HepG2 (cell line): ENCODE data around the gene FAM110A. TPM values are rescaled to one million over a fixed set of nuclear protein-coding genes. Genes with fewer than 3 reads are reported as not detected.

Experiments used
- ATAC-seq: fragments of 200-7000 bp; cut with Tn5 transposase; 3 replicates; pipeline ENCODE4 v1.9.1; 2020; ENCODE audit warnings: mild to moderate bottlenecking, moderate library complexity
- BruUV-seq: library from RNA; stranded (reverse); fragments of 400-500 nt; replicated peaks from 2 replicates; lab custom pipeline; 2021; lab: Mats Ljungman, UMichigan
- CTCF ChIA-PET: fragments of 300-600 bp; formaldehyde crosslinking; extraction: SDS; loops from one replicate; lab custom pipeline; 2021; ENCODE audit warnings: low total read pairs, inconsistent platforms, low intra/inter-chr PET ratio; lab: Yijun Ruan, JAX
- POLR2A ChIA-PET: fragments of 350-600 bp; sonication (Branson Sonifier 250); formaldehyde crosslinking; loops from one replicate; lab custom pipeline; 2020; ENCODE audit warnings: antibody characterized with exemption, inconsistent platforms; lab: Yijun Ruan, JAX
- DNase-seq: peaks from one replicate; pipeline ENCODE4 v3.0.0-alpha.2; 2015; ENCODE audit warnings: low spot score
- FAIRE-seq: peaks from 3 replicates; lab custom pipeline; 2011; peaks lifted over from hg19 to GRCh38; lab: Jason Lieb, UNC
- H2AFZ ChIP-seq: one replicate; pipeline ENCODE4 v1.6.1; 2011; ENCODE audit warnings: low read length, inconsistent platforms
- H3K27ac ChIP-seq: fragments of 300-600 bp; 3 replicates; pipeline ENCODE4 v1.8.0; 2011; ENCODE audit warnings: mixed run types, mild to moderate bottlenecking, mixed read lengths, low read length, inconsistent platforms; ENCODE audit not compliant: insufficient read depth; ENCODE audit errors: extremely low read length
- H3K27me3 ChIP-seq, 2 experiments: fragments of 200-600 bp in 1 of 2; 2 replicates in 1 of 2; 3 replicates in 1 of 2; pipeline versions ENCODE4 v1.6.0 to v1.8.0; 2011; ENCODE audit warnings: low read length in 2 of 2, mild to moderate bottlenecking in 2 of 2, moderate library complexity in 2 of 2, inconsistent platforms in 1 of 2; ENCODE audit not compliant: insufficient read depth in 2 of 2, control insufficient read depth in 1 of 2
- H3K36me3 ChIP-seq, 2 experiments: fragments of 200-600 bp in 1 of 2; replicated peaks in 1 of 2; 2 replicates in 1 of 2; 3 replicates in 1 of 2; pipeline versions ENCODE4 v1.5.1 to v1.8.0; 2011; ENCODE audit warnings: low read length in 2 of 2, inconsistent platforms in 1 of 2; ENCODE audit not compliant: insufficient read depth in 2 of 2, control insufficient read depth in 1 of 2
- H3K4me1 ChIP-seq: 2 replicates; pipeline ENCODE4 v1.5.1; 2012; ENCODE audit warnings: low read length, inconsistent platforms; ENCODE audit not compliant: insufficient read depth
- H3K4me2 ChIP-seq: 2 replicates; pipeline ENCODE4 v1.6.0; 2011; ENCODE audit warnings: low read depth, low read length, inconsistent platforms
- H3K4me3 ChIP-seq, 3 experiments: fragments of 200-600 bp in 1 of 3; sonication (generic), shearing (Covaris generic) in 1 of 3; replicated peaks in 1 of 3; 2 replicates each; pipeline ENCODE4 v1.5.1; 2011 to 2016; ENCODE audit warnings: low read length in 3 of 3, inconsistent platforms in 2 of 3, low read depth in 2 of 3, mild to moderate bottlenecking in 2 of 3, control low read depth in 1 of 3, mixed read lengths in 1 of 3; ENCODE audit not compliant: insufficient read depth in 1 of 3
- H3K79me2 ChIP-seq: one replicate; pipeline ENCODE4 v1.6.1; 2011; ENCODE audit warnings: low read length, inconsistent platforms; ENCODE audit not compliant: insufficient read depth
- H3K9ac ChIP-seq: 2 replicates; pipeline ENCODE4 v1.6.0; 2011; ENCODE audit warnings: mild to moderate bottlenecking, low read depth, low read length, inconsistent platforms; ENCODE audit not compliant: insufficient read depth
- H3K9me3 ChIP-seq: 2 replicates; pipeline ENCODE4 v1.5.1; 2012; ENCODE audit warnings: mild to moderate bottlenecking, low read length
- H4K20me1 ChIP-seq: 2 replicates; pipeline ENCODE4 v1.6.0; 2011; ENCODE audit warnings: inconsistent platforms, mild to moderate bottlenecking, low read length, moderate library complexity; ENCODE audit not compliant: insufficient read depth
- BRF2 ChIP-seq: sonication (generic); formaldehyde crosslinking; IDR thresholded peaks from 2 replicates; pipeline ENCODE4 v1.8.1; 2022; ENCODE audit warnings: mild to moderate bottlenecking, missing genetic modification reagents
- CCDC6 ChIP-seq: sonication (generic); formaldehyde crosslinking; IDR thresholded peaks from 2 replicates; pipeline ENCODE4 v1.8.1; 2022; ENCODE audit warnings: mild to moderate bottlenecking, missing genetic modification reagents, moderate library complexity
- CTCF ChIP-seq: sonication (generic); formaldehyde crosslinking; IDR thresholded peaks from 2 replicates; pipeline ENCODE4 v1.5.0; 2020; ENCODE audit warnings: mild to moderate bottlenecking, missing genetic modification reagents, moderate library complexity
- HMG20A ChIP-seq: IDR thresholded peaks from 2 replicates; pipeline ENCODE4 v1.6.1; 2016; ENCODE audit warnings: borderline replicate concordance
- MEIS1 ChIP-seq: sonication (generic); formaldehyde crosslinking; IDR thresholded peaks from 2 replicates; pipeline ENCODE4 v1.9.0; 2021; ENCODE audit warnings: mild to moderate bottlenecking, missing genetic modification reagents, moderate library complexity, borderline replicate concordance
- RCOR2 ChIP-seq: IDR thresholded peaks from 2 replicates; pipeline ENCODE4 v1.6.1; 2016; ENCODE audit warnings: missing biosample characterization, missing genetic modification reagents
- SPEN ChIP-seq: sonication (generic); formaldehyde crosslinking; IDR thresholded peaks from 2 replicates; pipeline ENCODE4 v1.5.1; 2020; ENCODE audit warnings: low read depth, mild to moderate bottlenecking, missing genetic modification reagents
- ZBTB39 ChIP-seq: sonication (generic); formaldehyde crosslinking; IDR thresholded peaks from 2 replicates; pipeline ENCODE4 v1.5.0; 2020; ENCODE audit warnings: missing genetic modification reagents
- ZBTB49 ChIP-seq: sonication (generic); formaldehyde crosslinking; IDR thresholded peaks from 2 replicates; pipeline ENCODE4 v1.4.0; 2020; ENCODE audit warnings: missing genetic modification reagents, borderline replicate concordance
- ZNF18 ChIP-seq: sonication (generic); formaldehyde crosslinking; IDR thresholded peaks from 2 replicates; pipeline ENCODE4 v1.8.0; 2022; ENCODE audit warnings: mild to moderate bottlenecking, missing genetic modification reagents; ENCODE audit not compliant: insufficient replicate concordance
- ZNF652 ChIP-seq: IDR thresholded peaks from 2 replicates; pipeline ENCODE4 v1.6.1; 2016; ENCODE audit warnings: low read depth, borderline replicate concordance
- ZNF883 ChIP-seq: sonication (generic); formaldehyde crosslinking; IDR thresholded peaks from 2 replicates; pipeline ENCODE4 v1.5.1; 2020; ENCODE audit warnings: mild to moderate bottlenecking, missing genetic modification reagents; ENCODE audit errors: not compliant biosample characterization
- WGBS: methylation state at CpG from one replicate; pipeline ENCODE4 v1.1.6; 2017; ENCODE audit warnings: low lambda C conversion rate; 5-methylcytosine and 5-hydroxymethylcytosine counted together
- in situ Hi-C: cut with HindIII; loops from 2 replicates; pipeline ENCODE4 v1.10.0; 2017; ENCODE audit warnings: low pct_unique_long_range_greater_than_20kb; ENCODE audit not compliant: extremely low pct_ligation_motif_present
- intact Hi-C: fragments of 100-400 bp; cut with micrococcal nuclease; formaldehyde crosslinking; loops from one replicate; pipeline ENCODE4 v1.10.0; 2022; ENCODE audit not compliant: unreplicated experiment
- polyA plus RNA-seq, 8 experiments: library from polyadenylated mRNA; depleted of rRNA in 3 of 8; stranded (reverse) in 7 of 8; unstranded in 1 of 8; fragments of >200 nt; fragmentation: Illumina TruSeq in 4 of 8; extraction: Trizol in 4 of 8; gene quantifications; 2 replicates each; pipeline versions ENCODE4 v1.2.1 to v1.2.3, GENCODE V29; 2011 to 2016; ENCODE audit warnings: low read depth in 4 of 8, missing spikeins in 1 of 8, mixed read lengths in 1 of 8; ENCODE audit not compliant: insufficient read depth in 1 of 8
- total RNA-seq, 5 experiments: library from RNA; depleted of rRNA; stranded (reverse); fragments of >200 nt; fragmentation: Illumina TruSeq; extraction: Trizol; gene quantifications; 2 replicates each; pipeline ENCODE4 v1.2.3, GENCODE V29; 2016; ENCODE audit warnings: low read depth in 1 of 5

The FAM110A gene
- total and polyA plus RNA-seq, 2 of the 13 experiments (the other 11 are each of a cell fraction or from before 2014, with no cell fraction given) = 1.9 TPM

GRCh38 chr20:868279-868678, 34.8 kb downstream of the FAM110A start:
- no peak overlapping the region for H3K4me2 ChIP-seq
- BruUV-seq = no TSS peak
- H3K4me1 ChIP-seq = no peaks in the 10 kb centered on the region
- ChIA-PET CTCF (no interaction called here), POLR2A (no interaction called here)
- TF ChIP-seq CCDC6 (CRISPR knock-in tag) (no peak), ZNF652 (CRISPR knock-in tag) (no peak), HMG20A (no peak), ZBTB49 (CRISPR knock-in tag) (no peak), RCOR2 (CRISPR knock-in tag) (no peak), ZBTB39 (CRISPR knock-in tag) (no peak), ZNF18 (CRISPR knock-in tag) (no peak), BRF2 (CRISPR knock-in tag) (no peak), SPEN (CRISPR knock-in tag) (no peak), MEIS1 (CRISPR knock-in tag) (no peak), ZNF883 (no peak), CTCF (no peak)
- intact Hi-C loops = no loop called here
- no peaks in the 10 kb centered on the region; a peak in 1 of 5 replicates for H3K27me3 ChIP-seq
- no peak overlapping the region for H3K4me3 ChIP-seq
- H2AFZ ChIP-seq = no peak overlapping the region
- no peak for ATAC-seq
- FAIRE-seq = no peak
- no peak for DNase-seq
- H4K20me1 ChIP-seq = no peaks in the 10 kb centered on the region
- no peaks in the 10 kb centered on the region for H3K9me3 ChIP-seq
- in situ Hi-C loops = no loop called here
- H3K36me3 ChIP-seq = no peaks in the 10 kb centered on the region
- WGBS = 56% methylated on average over 9 of the region's 9 CpGs
- H3K79me2 ChIP-seq = no peaks in the 10 kb centered on the region
- no peak overlapping the region for H3K9ac ChIP-seq
- H3K27ac ChIP-seq = no peak overlapping the region
